Measurements from ENCODE around the gene NPHP4.

Gene NPHP4

DNA sequence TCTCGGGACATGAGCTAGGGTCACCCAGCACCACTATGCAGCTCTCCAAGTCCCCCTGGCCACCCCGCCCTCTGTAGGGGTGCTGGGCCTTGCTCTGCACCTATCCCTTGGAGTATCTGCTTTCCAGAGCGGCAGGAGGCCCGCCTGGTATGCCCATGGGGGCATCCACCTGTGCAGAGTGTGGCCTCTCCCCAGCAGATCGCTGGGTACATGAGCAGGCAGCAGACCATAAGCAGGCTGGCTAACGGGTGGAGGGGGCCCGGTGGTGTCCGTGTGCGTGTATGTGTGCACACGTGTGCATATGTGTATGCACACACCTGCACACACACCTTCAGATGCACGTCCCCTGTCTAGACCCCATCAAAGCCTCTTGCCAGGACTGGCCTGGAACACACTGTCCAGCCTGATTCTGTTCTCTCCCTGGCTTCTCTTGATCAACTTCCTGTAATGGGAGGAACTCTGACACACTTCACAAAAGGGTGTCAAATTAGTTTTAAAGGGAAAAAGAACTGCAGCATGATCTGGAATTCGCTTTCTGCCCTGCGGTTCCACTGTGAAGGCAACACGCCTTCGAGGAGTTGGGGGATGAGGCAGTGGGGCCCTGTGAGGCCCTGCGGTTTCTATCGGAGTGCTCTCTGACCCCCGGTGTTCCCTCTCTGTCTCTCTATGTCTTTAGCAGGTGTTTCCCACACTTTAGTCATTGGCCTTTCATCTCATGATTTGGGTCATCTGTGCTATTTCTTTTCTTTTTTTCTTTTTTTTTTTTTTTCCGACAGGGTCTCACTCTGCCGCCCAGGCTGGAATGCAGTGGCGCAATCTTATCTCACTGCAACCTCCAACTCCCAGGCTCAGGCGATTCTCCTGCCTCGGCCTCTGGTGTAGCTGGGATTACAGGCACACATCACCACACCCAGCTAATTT, 17.2 kb upstream of the NPHP4 start:
- Histone ChIP-seq H3K23ac (ENCODE audit: low read length) (no peak overlapping the region), H3K9ac (ENCODE audit: low read length) (no peak overlapping the region), H2BK5ac (ENCODE audit: low read length) (no peak overlapping the region), H4K8ac (ENCODE audit: low read depth, low read length) (no peak overlapping the region), H3K79me2 (ENCODE audit: control insufficient read depth, insufficient read depth, low read length) (no peaks in the 10 kb centered on the region), H3K4me3 (ENCODE audit: low read length) (no peak overlapping the region), H3K4ac (ENCODE audit: low read depth, low read length) (no peak overlapping the region), H2AK5ac (ENCODE audit: low read length) (no peak overlapping the region), H3K18ac (ENCODE audit: low read length) (no peak overlapping the region), H2BK15ac (replicated peaks; ENCODE audit: low read depth) (no peak overlapping the region), H4K5ac (ENCODE audit: low read length) (no peak overlapping the region), H3K56ac (ENCODE audit: low read length) (no peak overlapping the region), H3K27ac (ENCODE audit: low read depth, low read length) (no peak overlapping the region), H3K4me2 (ENCODE audit: low read length) (no peak overlapping the region), H3K27me3 (ENCODE audit: insufficient read depth, low read length, poor library complexity) (no peaks in the 10 kb centered on the region), H3K36me3 (ENCODE audit: control insufficient read depth, insufficient read depth, low read length) (no peaks in the 10 kb centered on the region), H3K79me1 (ENCODE audit: low read length) (no peaks in the 10 kb centered on the region), H2BK120ac (ENCODE audit: low read depth, low read length) (no peak overlapping the region), H3K4me1 (ENCODE audit: control insufficient read depth, low read depth, low read length) (no peaks in the 10 kb centered on the region)
- no peak for DNase-seq
- no CpG with 5 or more reads among the region's 23 CpGs for WGBS (ENCODE audit: extremely low coverage, insufficient coverage, low lambda C conversion rate)

DNA sequence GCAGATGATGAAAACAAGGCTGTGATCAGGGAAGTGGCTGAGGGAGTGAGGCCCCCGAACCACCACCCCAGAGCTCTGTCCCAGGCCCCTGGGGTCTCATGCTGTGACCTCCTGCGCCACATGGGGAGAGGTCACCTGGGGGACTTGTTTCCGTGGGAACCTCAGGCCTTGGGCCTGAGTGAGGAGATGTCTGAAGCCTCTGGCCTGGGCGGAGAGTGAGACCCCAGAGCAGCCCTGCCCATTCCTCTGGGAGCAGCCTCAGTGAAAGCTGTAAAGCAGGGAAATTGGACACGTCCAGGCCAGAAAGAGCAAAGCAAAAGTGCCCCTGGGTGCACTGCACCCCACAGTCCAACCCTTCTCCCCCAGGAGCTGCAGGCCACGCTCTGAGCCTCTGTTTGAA, 16.5 kb upstream of the NPHP4 start:
- no peak overlapping the region for H2BK15ac ChIP-seq (replicated peaks; ENCODE audit: low read depth)
- H3K4me2 ChIP-seq (ENCODE audit: low read length): no peak overlapping the region
- no peaks in the 10 kb centered on the region for H3K27me3 ChIP-seq (ENCODE audit: insufficient read depth, low read length, poor library complexity)
- H3K27ac ChIP-seq (ENCODE audit: low read depth, low read length): no peak overlapping the region
- no peak overlapping the region for H4K8ac ChIP-seq (ENCODE audit: low read depth, low read length)
- no peaks in the 10 kb centered on the region for H3K79me2 ChIP-seq (ENCODE audit: control insufficient read depth, insufficient read depth, low read length)
- H3K4me1 ChIP-seq (ENCODE audit: control insufficient read depth, low read depth, low read length): no peaks in the 10 kb centered on the region
- H3K36me3 ChIP-seq (ENCODE audit: control insufficient read depth, insufficient read depth, low read length): no peaks in the 10 kb centered on the region
- H3K79me1 ChIP-seq (ENCODE audit: low read length): no peaks in the 10 kb centered on the region
- no peak overlapping the region for H3K23ac ChIP-seq (ENCODE audit: low read length)
- no peak overlapping the region for H3K56ac ChIP-seq (ENCODE audit: low read length)
- H3K4me3 ChIP-seq (ENCODE audit: low read length): no peak overlapping the region
- H2AK5ac ChIP-seq (ENCODE audit: low read length): no peak overlapping the region
- WGBS (ENCODE audit: extremely low coverage, insufficient coverage, low lambda C conversion rate): no CpG with 5 or more reads among the region's 6 CpGs
- H3K9ac ChIP-seq (ENCODE audit: low read length): no peak overlapping the region
- H4K5ac ChIP-seq (ENCODE audit: low read length): no peak overlapping the region
- DNase-seq: no peak
- no peak overlapping the region for H3K18ac ChIP-seq (ENCODE audit: low read length)
- H2BK5ac ChIP-seq (ENCODE audit: low read length): no peak overlapping the region
- H3K4ac ChIP-seq (ENCODE audit: low read depth, low read length): no peak overlapping the region
- H2BK120ac ChIP-seq (ENCODE audit: low read depth, low read length): no peak overlapping the region

DNA sequence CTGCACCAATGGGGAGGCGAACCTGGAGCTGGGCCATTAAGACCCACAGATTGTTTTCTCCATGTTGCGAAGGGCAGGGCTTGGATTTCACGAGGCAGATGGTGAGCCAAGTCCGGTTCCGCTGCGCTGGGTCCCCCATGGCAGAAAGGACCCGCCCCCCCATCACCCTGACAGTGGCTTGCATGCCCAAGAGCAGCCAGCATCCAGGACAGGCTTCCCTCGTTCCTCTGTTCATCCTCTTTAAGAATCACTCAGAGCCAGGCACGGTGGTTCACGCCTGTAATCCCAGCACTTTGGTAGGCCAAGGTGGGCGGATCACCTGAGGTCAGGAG, 15.8 kb upstream of the NPHP4 start:
- H2BK5ac ChIP-seq (ENCODE audit: low read length): no peak overlapping the region
- no peak overlapping the region for H3K27ac ChIP-seq (ENCODE audit: low read depth, low read length)
- H3K4me2 ChIP-seq (ENCODE audit: low read length): no peak overlapping the region
- no peaks in the 10 kb centered on the region for H3K79me1 ChIP-seq (ENCODE audit: low read length)
- no peak overlapping the region for H3K23ac ChIP-seq (ENCODE audit: low read length)
- no peak overlapping the region for H3K4ac ChIP-seq (ENCODE audit: low read depth, low read length)
- H3K4me1 ChIP-seq (ENCODE audit: control insufficient read depth, low read depth, low read length): no peaks in the 10 kb centered on the region
- H3K36me3 ChIP-seq (ENCODE audit: control insufficient read depth, insufficient read depth, low read length): no peaks in the 10 kb centered on the region
- no peak overlapping the region for H4K5ac ChIP-seq (ENCODE audit: low read length)
- H3K18ac ChIP-seq (ENCODE audit: low read length): no peak overlapping the region
- no peaks in the 10 kb centered on the region for H3K79me2 ChIP-seq (ENCODE audit: control insufficient read depth, insufficient read depth, low read length)
- H2BK15ac ChIP-seq (replicated peaks; ENCODE audit: low read depth): no peak overlapping the region
- no peak overlapping the region for H3K9ac ChIP-seq (ENCODE audit: low read length)
- no CpG with 5 or more reads among the region's 11 CpGs for WGBS (ENCODE audit: extremely low coverage, insufficient coverage, low lambda C conversion rate)
- no peak overlapping the region for H2BK120ac ChIP-seq (ENCODE audit: low read depth, low read length)
- no peak for DNase-seq
- no peaks in the 10 kb centered on the region for H3K27me3 ChIP-seq (ENCODE audit: insufficient read depth, low read length, poor library complexity)
- no peak overlapping the region for H3K56ac ChIP-seq (ENCODE audit: low read length)
- no peak overlapping the region for H2AK5ac ChIP-seq (ENCODE audit: low read length)
- no peak overlapping the region for H3K4me3 ChIP-seq (ENCODE audit: low read length)
- no peak overlapping the region for H4K8ac ChIP-seq (ENCODE audit: low read depth, low read length)

DNA sequence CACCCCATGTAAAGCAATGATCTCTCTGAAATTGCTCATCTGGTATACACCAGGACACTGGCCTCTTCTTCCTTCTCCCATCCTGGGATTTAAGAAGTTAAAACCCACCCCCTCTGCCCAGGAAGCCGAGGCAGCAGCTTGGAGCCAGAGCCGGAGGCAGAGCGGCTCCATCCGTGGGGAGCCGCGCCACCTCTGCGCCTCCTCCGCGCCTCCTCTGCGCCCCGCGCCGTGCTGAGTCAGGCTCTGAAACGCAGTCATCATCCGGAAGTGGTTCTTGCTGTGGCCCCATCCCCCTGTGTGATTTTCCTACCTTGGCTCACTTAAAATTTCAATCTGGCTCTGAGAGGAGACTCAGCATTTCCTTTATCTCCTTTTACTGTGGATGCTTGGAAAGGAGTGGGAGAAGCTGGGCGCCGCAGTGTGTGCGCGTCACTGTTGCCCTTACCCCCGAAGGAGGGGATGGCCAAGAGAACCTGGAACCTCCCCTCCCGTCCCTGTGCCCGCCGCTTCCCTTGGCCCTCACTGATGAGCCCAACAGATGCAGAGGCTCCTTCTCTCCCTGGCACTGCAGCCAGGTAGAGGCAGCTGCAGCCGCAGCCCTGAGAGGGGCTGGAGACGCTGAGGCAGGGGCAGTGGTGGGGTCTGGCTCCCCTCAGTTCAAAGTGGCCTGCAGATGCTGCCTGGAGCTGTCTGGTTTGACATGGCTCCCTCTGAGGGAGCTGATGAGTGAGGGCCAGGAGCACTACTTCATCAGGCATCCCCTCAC, 15.3 kb upstream of the NPHP4 start:
- Histone ChIP-seq H4K8ac (ENCODE audit: low read depth, low read length) (no peak overlapping the region), H3K4me2 (ENCODE audit: low read length) (no peak overlapping the region), H3K9ac (ENCODE audit: low read length) (no peak overlapping the region), H3K23ac (ENCODE audit: low read length) (no peak overlapping the region), H3K4me3 (ENCODE audit: low read length) (no peak overlapping the region), H2BK120ac (ENCODE audit: low read depth, low read length) (no peak overlapping the region), H3K4me1 (ENCODE audit: control insufficient read depth, low read depth, low read length) (no peaks in the 10 kb centered on the region), H3K36me3 (ENCODE audit: control insufficient read depth, insufficient read depth, low read length) (no peaks in the 10 kb centered on the region), H3K27me3 (ENCODE audit: insufficient read depth, low read length, poor library complexity) (no peaks in the 10 kb centered on the region), H3K27ac (ENCODE audit: low read depth, low read length) (no peak overlapping the region), H3K79me2 (ENCODE audit: control insufficient read depth, insufficient read depth, low read length) (no peaks in the 10 kb centered on the region), H3K79me1 (ENCODE audit: low read length) (no peaks in the 10 kb centered on the region), H3K56ac (ENCODE audit: low read length) (no peak overlapping the region), H3K18ac (ENCODE audit: low read length) (no peak overlapping the region), H2BK15ac (replicated peaks; ENCODE audit: low read depth) (no peak overlapping the region), H4K5ac (ENCODE audit: low read length) (no peak overlapping the region), H3K4ac (ENCODE audit: low read depth, low read length) (no peak overlapping the region), H2AK5ac (ENCODE audit: low read length) (no peak overlapping the region), H2BK5ac (ENCODE audit: low read length) (no peak overlapping the region)
- DNase-seq: no peak
- WGBS (ENCODE audit: extremely low coverage, insufficient coverage, low lambda C conversion rate): no CpG with 5 or more reads among the region's 25 CpGs

DNA sequence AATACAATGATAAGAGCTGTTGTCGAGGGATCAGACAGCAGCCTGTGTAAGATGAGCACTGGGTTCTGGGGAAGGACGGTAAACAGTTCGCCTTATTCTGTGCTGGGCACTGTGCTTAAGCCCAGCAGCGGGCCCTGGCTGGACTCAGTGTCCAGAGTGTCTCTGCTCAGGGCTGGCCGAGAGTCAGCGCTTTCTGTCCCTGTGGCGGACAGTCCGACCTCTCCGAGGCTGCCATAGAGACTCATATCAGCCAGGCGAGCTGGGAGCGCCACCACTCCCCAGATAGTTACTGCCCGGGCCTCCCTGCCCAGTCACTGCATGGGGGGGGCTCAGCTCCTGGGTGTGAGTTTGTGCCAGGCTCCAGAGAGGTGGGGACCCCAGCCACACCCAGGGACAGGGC, 14.7 kb upstream of the NPHP4 start:
- DNase-seq: no peak

More for the DNA sequence above, 14.7 kb upstream of the NPHP4 start:
- Histone ChIP-seq H3K79me1 (ENCODE audit: low read length) (no peaks in the 10 kb centered on the region), H3K9ac (ENCODE audit: low read length) (no peak overlapping the region), H3K18ac (ENCODE audit: low read length) (no peak overlapping the region), H3K4ac (ENCODE audit: low read depth, low read length) (no peak overlapping the region), H2BK120ac (ENCODE audit: low read depth, low read length) (no peak overlapping the region), H2BK15ac (replicated peaks; ENCODE audit: low read depth) (no peak overlapping the region), H3K27ac (ENCODE audit: low read depth, low read length) (no peak overlapping the region), H3K4me2 (ENCODE audit: low read length) (no peak overlapping the region), H3K27me3 (ENCODE audit: insufficient read depth, low read length, poor library complexity) (no peaks in the 10 kb centered on the region), H2BK5ac (ENCODE audit: low read length) (no peak overlapping the region), H4K5ac (ENCODE audit: low read length) (no peak overlapping the region), H3K23ac (ENCODE audit: low read length) (no peak overlapping the region), H2AK5ac (ENCODE audit: low read length) (no peak overlapping the region), H3K79me2 (ENCODE audit: control insufficient read depth, insufficient read depth, low read length) (no peaks in the 10 kb centered on the region), H3K36me3 (ENCODE audit: control insufficient read depth, insufficient read depth, low read length) (no peaks in the 10 kb centered on the region), H3K4me3 (ENCODE audit: low read length) (no peak overlapping the region), H4K8ac (ENCODE audit: low read depth, low read length) (no peak overlapping the region), H3K4me1 (ENCODE audit: control insufficient read depth, low read depth, low read length) (no peaks in the 10 kb centered on the region), H3K56ac (ENCODE audit: low read length) (no peak overlapping the region)
- no CpG with 5 or more reads among the region's 12 CpGs for WGBS (ENCODE audit: extremely low coverage, insufficient coverage, low lambda C conversion rate)
